ENCODE data around the gene SUGP1. TPM values are rescaled to one million over a fixed set of nuclear protein-coding genes. Genes with fewer than 3 reads are reported as not detected.

SUGP1 gene
- polyA plus RNA-seq, 1 of the 3 experiments (the other 2 are of a cell fraction) = 43.2 TPM

DNA sequence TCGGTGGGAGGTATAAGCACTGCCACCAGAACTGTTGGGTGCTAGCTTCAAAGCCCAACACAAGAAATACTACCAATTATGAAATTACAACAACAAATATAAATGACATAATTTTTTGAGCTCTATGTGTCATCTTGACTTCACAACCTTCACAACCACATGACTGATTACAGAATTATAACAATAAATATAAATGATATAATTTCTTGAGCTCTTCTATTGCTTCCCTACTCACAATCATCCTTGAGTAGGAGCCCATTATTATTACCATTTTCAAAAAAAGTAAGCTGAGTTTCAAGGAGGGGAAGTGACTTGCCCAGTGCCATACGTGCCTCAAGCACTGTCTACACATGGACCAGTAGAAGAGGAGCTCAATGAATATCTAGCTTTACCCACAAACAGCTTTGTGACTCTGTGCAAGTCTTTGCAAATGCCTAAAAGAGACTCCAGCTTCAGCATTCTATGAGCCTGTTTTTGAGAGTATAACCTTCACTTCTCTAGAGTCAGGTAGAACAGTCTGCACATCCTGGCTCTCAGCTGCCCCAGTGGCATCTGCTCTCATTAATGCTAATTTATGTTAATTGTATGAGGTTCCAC, 86.0 kb downstream of the SUGP1 start:
- Histone ChIP-seq H3F3A (replicated peaks; ENCODE audit: insufficient read depth) (no peaks in the 10 kb centered on the region), H3K79me2 (ENCODE audit: insufficient read depth) (no peaks in the 10 kb centered on the region), H2AFZ (ENCODE audit: low read depth) (no peak overlapping the region), H3K9me3 (peaks cover 7% of the 10 kb centered on the region), H3K27ac (ENCODE audit: low read depth in 2 of 2, low read length in 1 of 2) (no peak overlapping the region), H3K9ac (no peak overlapping the region), H3K9me2 (no peaks in the 10 kb centered on the region), H3K4me3 (ENCODE audit: low read depth in 2 of 2, low read length in 1 of 2) (no peak overlapping the region), H3K4me2 (no peak overlapping the region), H3K36me3 (replicated peaks in 1 of 2; ENCODE audit: control insufficient read depth in 1 of 2, insufficient read depth in 2 of 2, low read length in 1 of 2) (no peaks in the 10 kb centered on the region), H3K4me1 (ENCODE audit: control insufficient read depth in 1 of 2, insufficient read depth in 2 of 2, low read depth in 1 of 2, low read length in 1 of 2) (no peaks in the 10 kb centered on the region), H4K20me1 (ENCODE audit: insufficient read depth) (no peaks in the 10 kb centered on the region), H3K27me3 (ENCODE audit: insufficient read depth) (no peaks in the 10 kb centered on the region)
- ChIA-PET CTCF (interaction anchor here (0.7 kb wide), 2 partner anchors 88 to 108 kb away, joined by 3 to 4 read pairs; no protein-coding TSS in a partner anchor), POLR2A (no interaction called here)
- TF ChIP-seq, protein P1, sequence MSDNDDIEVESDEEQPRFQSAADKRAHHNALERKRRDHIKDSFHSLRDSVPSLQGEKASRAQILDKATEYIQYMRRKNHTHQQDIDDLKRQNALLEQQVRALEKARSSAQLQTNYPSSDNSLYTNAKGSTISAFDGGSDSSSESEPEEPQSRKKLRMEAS (IDR thresholded peaks at IDR 0.05; ENCODE audit: low read depth) = no peak
- TF ChIP-seq, protein P2, sequence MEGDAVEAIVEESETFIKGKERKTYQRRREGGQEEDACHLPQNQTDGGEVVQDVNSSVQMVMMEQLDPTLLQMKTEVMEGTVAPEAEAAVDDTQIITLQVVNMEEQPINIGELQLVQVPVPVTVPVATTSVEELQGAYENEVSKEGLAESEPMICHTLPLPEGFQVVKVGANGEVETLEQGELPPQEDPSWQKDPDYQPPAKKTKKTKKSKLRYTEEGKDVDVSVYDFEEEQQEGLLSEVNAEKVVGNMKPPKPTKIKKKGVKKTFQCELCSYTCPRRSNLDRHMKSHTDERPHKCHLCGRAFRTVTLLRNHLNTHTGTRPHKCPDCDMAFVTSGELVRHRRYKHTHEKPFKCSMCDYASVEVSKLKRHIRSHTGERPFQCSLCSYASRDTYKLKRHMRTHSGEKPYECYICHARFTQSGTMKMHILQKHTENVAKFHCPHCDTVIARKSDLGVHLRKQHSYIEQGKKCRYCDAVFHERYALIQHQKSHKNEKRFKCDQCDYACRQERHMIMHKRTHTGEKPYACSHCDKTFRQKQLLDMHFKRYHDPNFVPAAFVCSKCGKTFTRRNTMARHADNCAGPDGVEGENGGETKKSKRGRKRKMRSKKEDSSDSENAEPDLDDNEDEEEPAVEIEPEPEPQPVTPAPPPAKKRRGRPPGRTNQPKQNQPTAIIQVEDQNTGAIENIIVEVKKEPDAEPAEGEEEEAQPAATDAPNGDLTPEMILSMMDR (IDR thresholded peaks at IDR 0.05) = no peak
- no peak for TF ChIP-seq ELF1 (IDR thresholded peaks at IDR 0.05)
- TF ChIP-seq POLR2AphosphoS5 (IDR thresholded peaks at IDR 0.05; ENCODE audit: low read depth, low read length) = no peak
- no peak for TF ChIP-seq SIN3A (IDR thresholded peaks at IDR 0.05; ENCODE audit: borderline replicate concordance, low read depth, low read length)
- no peak for TF ChIP-seq EP300 (IDR thresholded peaks at IDR 0.05; ENCODE audit: borderline replicate concordance in 1 of 2, low read depth in 1 of 2, low read length in 1 of 2)
- no peak for TF ChIP-seq CHD2 (IDR thresholded peaks at IDR 0.05; ENCODE audit: low read length, partially characterized antibody)
- TF ChIP-seq NFIC (IDR thresholded peaks at IDR 0.05; ENCODE audit: borderline replicate concordance) = no peak
- no peak for TF ChIP-seq RFX5 (IDR thresholded peaks at IDR 0.05; ENCODE audit: low read length)
- no peak for TF ChIP-seq GATA2 (CRISPR knock-in tag; IDR thresholded peaks at IDR 0.05)
- TF ChIP-seq FOXM1 (IDR thresholded peaks at IDR 0.05; ENCODE audit: low read depth) = no peak
- TF ChIP-seq MEF2A (IDR thresholded peaks at IDR 0.05; ENCODE audit: borderline replicate concordance, low read depth) = no peak
- WGBS (ENCODE audit: low lambda C conversion rate) = 48% methylated on average over 2 of the region's 2 CpGs
- DNase-seq = no peak

DNA sequence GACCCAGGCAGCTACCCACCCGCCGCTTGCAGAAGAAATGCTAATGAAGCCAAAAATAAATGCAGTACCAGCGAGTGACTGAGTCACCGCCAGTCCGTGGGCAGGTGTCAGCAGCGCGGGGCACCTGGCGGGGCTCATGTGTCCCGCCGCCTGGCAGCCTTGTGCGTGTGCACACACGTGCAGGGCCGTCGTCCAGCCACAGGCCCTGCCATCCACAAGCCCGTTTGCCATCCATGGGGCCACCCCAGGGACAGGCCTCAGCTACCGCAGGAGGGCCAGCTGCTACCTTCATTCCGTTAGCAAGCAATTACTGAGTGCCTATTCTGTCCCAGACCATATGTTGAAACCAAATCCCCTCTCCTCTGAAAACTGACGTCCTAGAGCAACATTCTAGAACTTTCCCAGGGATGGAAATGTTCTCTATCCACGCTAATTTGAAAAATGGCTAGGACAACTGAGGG, 88.0 kb downstream of the SUGP1 start:
- 58% methylated on average over 5 of the region's 19 CpGs for WGBS (ENCODE audit: low lambda C conversion rate)
- POLR2A ChIA-PET = no interaction called here
- no peak overlapping the region for H2AFZ ChIP-seq (ENCODE audit: low read depth)

More for the DNA sequence above, 88.0 kb downstream of the SUGP1 start:
- no peaks in the 10 kb centered on the region for H3K9me2 ChIP-seq
- CTCF ChIA-PET = no interaction called here
- peaks cover 7% of the 10 kb centered on the region for H3K9me3 ChIP-seq
- no peaks in the 10 kb centered on the region for H4K20me1 ChIP-seq (ENCODE audit: insufficient read depth)
- H3K9ac ChIP-seq = no peak overlapping the region
- H3F3A ChIP-seq (replicated peaks; ENCODE audit: insufficient read depth) = no peaks in the 10 kb centered on the region
- no peaks in the 10 kb centered on the region for H3K36me3 ChIP-seq (replicated peaks in 1 of 2; ENCODE audit: control insufficient read depth in 1 of 2, insufficient read depth in 2 of 2, low read length in 1 of 2)
- H3K4me2 ChIP-seq = no peak overlapping the region
- TF ChIP-seq, protein P1 (IDR thresholded peaks at IDR 0.05; ENCODE audit: low read depth) = no peak
- TF ChIP-seq MEF2A (IDR thresholded peaks at IDR 0.05; ENCODE audit: borderline replicate concordance, low read depth) (no peak), EZH2phosphoT487 (IDR thresholded peaks at IDR 0.05; ENCODE audit: borderline replicate concordance, low read depth) (no peak), FOXM1 (IDR thresholded peaks at IDR 0.05; ENCODE audit: low read depth) (no peak), EP300 (IDR thresholded peaks at IDR 0.05; ENCODE audit: borderline replicate concordance in 1 of 2, low read depth in 1 of 2, low read length in 1 of 2) (no peak), RCOR1 (IDR thresholded peaks at IDR 0.05; ENCODE audit: low read length) (no peak), TCF12 (IDR thresholded peaks at IDR 0.05) (no peak), YY1 (IDR thresholded peaks at IDR 0.05; ENCODE audit: low read depth) (no peak)
- TF ChIP-seq, protein P3, sequence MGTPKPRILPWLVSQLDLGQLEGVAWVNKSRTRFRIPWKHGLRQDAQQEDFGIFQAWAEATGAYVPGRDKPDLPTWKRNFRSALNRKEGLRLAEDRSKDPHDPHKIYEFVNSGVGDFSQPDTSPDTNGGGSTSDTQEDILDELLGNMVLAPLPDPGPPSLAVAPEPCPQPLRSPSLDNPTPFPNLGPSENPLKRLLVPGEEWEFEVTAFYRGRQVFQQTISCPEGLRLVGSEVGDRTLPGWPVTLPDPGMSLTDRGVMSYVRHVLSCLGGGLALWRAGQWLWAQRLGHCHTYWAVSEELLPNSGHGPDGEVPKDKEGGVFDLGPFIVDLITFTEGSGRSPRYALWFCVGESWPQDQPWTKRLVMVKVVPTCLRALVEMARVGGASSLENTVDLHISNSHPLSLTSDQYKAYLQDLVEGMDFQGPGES (IDR thresholded peaks at IDR 0.05; ENCODE audit: low read depth, low read length) = no peak
- TF ChIP-seq, protein P4, sequence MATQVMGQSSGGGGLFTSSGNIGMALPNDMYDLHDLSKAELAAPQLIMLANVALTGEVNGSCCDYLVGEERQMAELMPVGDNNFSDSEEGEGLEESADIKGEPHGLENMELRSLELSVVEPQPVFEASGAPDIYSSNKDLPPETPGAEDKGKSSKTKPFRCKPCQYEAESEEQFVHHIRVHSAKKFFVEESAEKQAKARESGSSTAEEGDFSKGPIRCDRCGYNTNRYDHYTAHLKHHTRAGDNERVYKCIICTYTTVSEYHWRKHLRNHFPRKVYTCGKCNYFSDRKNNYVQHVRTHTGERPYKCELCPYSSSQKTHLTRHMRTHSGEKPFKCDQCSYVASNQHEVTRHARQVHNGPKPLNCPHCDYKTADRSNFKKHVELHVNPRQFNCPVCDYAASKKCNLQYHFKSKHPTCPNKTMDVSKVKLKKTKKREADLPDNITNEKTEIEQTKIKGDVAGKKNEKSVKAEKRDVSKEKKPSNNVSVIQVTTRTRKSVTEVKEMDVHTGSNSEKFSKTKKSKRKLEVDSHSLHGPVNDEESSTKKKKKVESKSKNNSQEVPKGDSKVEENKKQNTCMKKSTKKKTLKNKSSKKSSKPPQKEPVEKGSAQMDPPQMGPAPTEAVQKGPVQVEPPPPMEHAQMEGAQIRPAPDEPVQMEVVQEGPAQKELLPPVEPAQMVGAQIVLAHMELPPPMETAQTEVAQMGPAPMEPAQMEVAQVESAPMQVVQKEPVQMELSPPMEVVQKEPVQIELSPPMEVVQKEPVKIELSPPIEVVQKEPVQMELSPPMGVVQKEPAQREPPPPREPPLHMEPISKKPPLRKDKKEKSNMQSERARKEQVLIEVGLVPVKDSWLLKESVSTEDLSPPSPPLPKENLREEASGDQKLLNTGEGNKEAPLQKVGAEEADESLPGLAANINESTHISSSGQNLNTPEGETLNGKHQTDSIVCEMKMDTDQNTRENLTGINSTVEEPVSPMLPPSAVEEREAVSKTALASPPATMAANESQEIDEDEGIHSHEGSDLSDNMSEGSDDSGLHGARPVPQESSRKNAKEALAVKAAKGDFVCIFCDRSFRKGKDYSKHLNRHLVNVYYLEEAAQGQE (IDR thresholded peaks at IDR 0.05; ENCODE audit: low read depth, low read length) = no peak
- TF ChIP-seq, protein P5, sequence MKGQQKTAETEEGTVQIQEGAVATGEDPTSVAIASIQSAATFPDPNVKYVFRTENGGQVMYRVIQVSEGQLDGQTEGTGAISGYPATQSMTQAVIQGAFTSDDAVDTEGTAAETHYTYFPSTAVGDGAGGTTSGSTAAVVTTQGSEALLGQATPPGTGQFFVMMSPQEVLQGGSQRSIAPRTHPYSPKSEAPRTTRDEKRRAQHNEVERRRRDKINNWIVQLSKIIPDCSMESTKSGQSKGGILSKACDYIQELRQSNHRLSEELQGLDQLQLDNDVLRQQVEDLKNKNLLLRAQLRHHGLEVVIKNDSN (IDR thresholded peaks at IDR 0.05; ENCODE audit: borderline replicate concordance, low read depth) = no peak
- no peak overlapping the region for H3K27ac ChIP-seq (ENCODE audit: low read depth in 2 of 2, low read length in 1 of 2)
- H3K27me3 ChIP-seq (ENCODE audit: insufficient read depth) = no peaks in the 10 kb centered on the region
- no peaks in the 10 kb centered on the region for H3K79me2 ChIP-seq (ENCODE audit: insufficient read depth)
- no peak for DNase-seq
- no peak overlapping the region for H3K4me3 ChIP-seq (ENCODE audit: low read depth in 2 of 2, low read length in 1 of 2)
- no peaks in the 10 kb centered on the region for H3K4me1 ChIP-seq (ENCODE audit: control insufficient read depth in 1 of 2, insufficient read depth in 2 of 2, low read depth in 1 of 2, low read length in 1 of 2)
